Right atrium auricular region (tissue), 2 donors: ENCODE results near the gene ENGASE. TPM values are rescaled to one million over a fixed set of nuclear protein-coding genes. Genes with fewer than 3 reads are reported as not detected.
A peak's percentile ranks its signal among the peaks of the same experiment; 100 is the strongest.

Experiments used
- DNase-seq: peaks from one replicate; pipeline ENCODE4 v3.0.0-alpha.2; 2019; ENCODE audit warnings: low spot score
- H3K27ac ChIP-seq, 2 donors: fragments of 200-600 bp; sonication (generic); 1 replicate in 1 of 2; 2 replicates in 1 of 2; pipeline ENCODE4 v1.5.1; 2016 to 2019
- H3K27me3 ChIP-seq, 2 donors: fragments of 200-600 bp; sonication (generic); one replicate each; pipeline versions ENCODE4 v1.5.1 to v1.6.0; 2017 to 2019
- H3K36me3 ChIP-seq: fragments of 200-600 bp; sonication (generic); one replicate; pipeline ENCODE4 v1.5.1; 2016
- H3K4me1 ChIP-seq, 2 donors: fragments of 200-600 bp; sonication (generic); one replicate each; pipeline versions ENCODE4 v1.5.1 to v1.6.0; 2017 to 2019
- H3K4me3 ChIP-seq, 2 donors: fragments of 200-600 bp; sonication (generic); 1 replicate in 1 of 2; 2 replicates in 1 of 2; pipeline ENCODE4 v1.5.1; 2017 to 2019; ENCODE audit warnings: mild to moderate bottlenecking in 1 of 2, moderate library complexity in 1 of 2
- H3K9me3 ChIP-seq, 2 donors: fragments of 200-600 bp; sonication (generic); one replicate each; pipeline ENCODE4 v1.5.1; 2019
- total RNA-seq, 2 donors: library from RNA; depleted of rRNA; stranded (reverse); fragments of >200 nt; gene quantifications; one replicate each; pipeline ENCODE4 v1.1.0, GENCODE V29; 2016
- TF ChIP-seq, protein P1 (sequence below), 2 donors: fragments of 200-600 bp; sonication (generic); IDR thresholded peaks; one replicate each; pipeline ENCODE4 v1.5.1; 2019; ENCODE audit warnings: antibody characterized with exemption in 2 of 2

ENGASE gene
- total RNA-seq, 2 donors from 2014 or later, result 7.7 to 13.5 TPM

DNA sequence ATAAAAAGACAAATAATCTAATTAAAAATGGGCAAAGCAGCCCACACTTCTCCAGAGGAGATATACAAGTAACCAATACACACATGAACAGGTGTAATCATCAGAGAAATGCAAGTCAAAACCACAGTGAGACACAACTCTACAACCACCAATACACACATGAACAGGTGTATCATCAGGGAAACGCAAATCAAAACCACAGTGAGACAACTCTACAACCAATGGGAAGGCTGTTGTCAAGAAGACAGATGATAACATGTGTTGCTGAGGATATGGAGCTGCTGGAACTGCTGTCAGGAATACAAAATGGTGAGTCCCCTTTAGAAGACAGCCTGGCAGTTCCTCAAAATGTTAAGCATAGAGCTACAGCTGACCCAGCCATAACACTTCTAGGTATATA lies 22.5 kb upstream of the ENGASE start:
- TF ChIP-seq, protein P1, sequence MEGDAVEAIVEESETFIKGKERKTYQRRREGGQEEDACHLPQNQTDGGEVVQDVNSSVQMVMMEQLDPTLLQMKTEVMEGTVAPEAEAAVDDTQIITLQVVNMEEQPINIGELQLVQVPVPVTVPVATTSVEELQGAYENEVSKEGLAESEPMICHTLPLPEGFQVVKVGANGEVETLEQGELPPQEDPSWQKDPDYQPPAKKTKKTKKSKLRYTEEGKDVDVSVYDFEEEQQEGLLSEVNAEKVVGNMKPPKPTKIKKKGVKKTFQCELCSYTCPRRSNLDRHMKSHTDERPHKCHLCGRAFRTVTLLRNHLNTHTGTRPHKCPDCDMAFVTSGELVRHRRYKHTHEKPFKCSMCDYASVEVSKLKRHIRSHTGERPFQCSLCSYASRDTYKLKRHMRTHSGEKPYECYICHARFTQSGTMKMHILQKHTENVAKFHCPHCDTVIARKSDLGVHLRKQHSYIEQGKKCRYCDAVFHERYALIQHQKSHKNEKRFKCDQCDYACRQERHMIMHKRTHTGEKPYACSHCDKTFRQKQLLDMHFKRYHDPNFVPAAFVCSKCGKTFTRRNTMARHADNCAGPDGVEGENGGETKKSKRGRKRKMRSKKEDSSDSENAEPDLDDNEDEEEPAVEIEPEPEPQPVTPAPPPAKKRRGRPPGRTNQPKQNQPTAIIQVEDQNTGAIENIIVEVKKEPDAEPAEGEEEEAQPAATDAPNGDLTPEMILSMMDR (IDR thresholded peaks at IDR 0.05), result no peak

DNA sequence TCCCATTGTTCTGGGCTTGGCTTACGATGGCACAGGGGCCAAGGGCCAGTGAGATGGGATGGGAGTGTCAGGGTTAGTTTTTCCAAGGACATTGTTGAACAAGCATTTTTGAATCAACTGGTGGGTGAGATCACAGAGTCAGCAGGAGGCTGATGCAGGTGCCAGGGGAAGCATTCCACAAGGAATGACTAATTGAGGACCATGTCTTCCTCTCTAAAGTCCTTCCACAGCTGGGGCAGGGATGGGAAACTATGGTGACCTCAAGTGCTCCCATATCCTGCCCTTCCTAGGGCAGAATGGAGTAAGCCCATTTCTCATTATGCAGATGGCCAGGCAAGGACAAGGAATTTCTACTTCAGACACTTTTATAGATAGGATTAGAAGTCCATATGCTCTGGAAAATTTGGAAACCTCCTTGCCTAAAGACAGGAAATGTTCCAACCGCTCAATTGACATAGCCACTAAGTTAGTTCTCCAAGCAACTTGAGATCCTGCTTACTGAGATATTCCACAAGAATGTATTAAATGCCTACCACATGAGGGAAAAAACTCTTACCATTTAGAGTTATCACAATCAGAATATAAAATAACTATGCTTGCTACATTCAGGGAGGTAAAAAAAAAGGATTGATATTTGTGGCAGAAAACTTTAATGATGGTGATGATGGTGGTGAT lies 21.2 kb upstream of the ENGASE start:
- no peak for DNase-seq
- H3K4me1 ChIP-seq, result peaks cover 0 to 2% of the 10 kb centered on the region in 2 donors
- H3K4me3 ChIP-seq, result no peak overlapping the region
- no peaks in the 10 kb centered on the region for H3K27me3 ChIP-seq
- peaks cover 0 to 16% of the 10 kb centered on the region in 2 donors for H3K9me3 ChIP-seq
- peaks cover 21% of the 10 kb centered on the region for H3K36me3 ChIP-seq
- no peak overlapping the region for H3K27ac ChIP-seq
- TF ChIP-seq, protein P1 (IDR thresholded peaks at IDR 0.05), result no peak

More for the DNA sequence above, 22.5 kb upstream of the ENGASE start:
- H3K27me3 ChIP-seq, result no peaks in the 10 kb centered on the region
- peaks cover 0 to 16% of the 10 kb centered on the region in 2 donors for H3K9me3 ChIP-seq
- H3K36me3 ChIP-seq, result peaks cover 34% of the 10 kb centered on the region
- H3K4me1 ChIP-seq, result peaks cover 0 to 15% of the 10 kb centered on the region in 2 donors
- H3K4me3 ChIP-seq, result no peak overlapping the region
- no peak overlapping the region for H3K27ac ChIP-seq
- DNase-seq, result no peak

DNA sequence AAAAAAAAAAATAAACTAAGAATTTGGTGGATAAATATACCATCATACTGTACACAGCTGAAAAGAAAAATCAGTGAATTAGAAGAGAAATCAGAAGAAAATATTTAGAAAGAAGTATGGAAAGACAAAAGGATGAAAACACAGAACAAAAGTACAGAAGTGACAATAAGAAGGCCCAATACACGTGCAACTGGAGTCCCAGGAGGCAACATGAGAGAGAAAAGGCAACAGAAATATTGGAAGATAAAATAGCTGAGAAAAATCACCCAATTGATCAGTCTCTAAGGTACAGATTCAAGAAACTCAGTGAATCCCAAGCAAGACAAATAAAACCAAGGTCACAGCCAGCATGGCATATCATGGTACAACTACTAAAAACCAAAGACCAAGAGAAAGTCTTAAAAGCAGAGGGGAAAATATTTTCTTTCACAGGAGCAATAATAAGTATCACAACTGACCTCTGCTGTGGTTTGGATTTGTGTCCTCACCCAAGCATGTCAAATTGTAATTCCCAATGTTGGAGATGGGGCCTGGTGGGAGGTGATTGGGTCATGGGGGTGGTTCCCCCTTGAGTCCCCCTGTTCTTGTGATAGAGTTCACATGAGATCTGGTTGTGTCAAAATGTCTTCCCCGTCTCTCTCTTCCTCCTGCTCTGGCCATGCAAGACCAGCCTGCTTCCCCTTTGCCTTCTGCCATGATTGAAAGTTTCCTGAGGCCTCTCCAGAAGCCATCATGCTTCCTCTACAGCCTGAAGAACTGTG lies 20.2 kb upstream of the ENGASE start:
- DNase-seq, result no peak
- Histone ChIP-seq H3K4me1 (no peaks in the 10 kb centered on the region), H3K9me3 (peaks cover 0 to 16% of the 10 kb centered on the region in 2 donors), H3K27ac (peak overlapping the region; percentile 27 to 35), H3K36me3 (peaks cover 12% of the 10 kb centered on the region), H3K4me3 (no peak overlapping the region), H3K27me3 (no peaks in the 10 kb centered on the region)
- TF ChIP-seq, protein P1 (IDR thresholded peaks at IDR 0.05), result no peak

DNA sequence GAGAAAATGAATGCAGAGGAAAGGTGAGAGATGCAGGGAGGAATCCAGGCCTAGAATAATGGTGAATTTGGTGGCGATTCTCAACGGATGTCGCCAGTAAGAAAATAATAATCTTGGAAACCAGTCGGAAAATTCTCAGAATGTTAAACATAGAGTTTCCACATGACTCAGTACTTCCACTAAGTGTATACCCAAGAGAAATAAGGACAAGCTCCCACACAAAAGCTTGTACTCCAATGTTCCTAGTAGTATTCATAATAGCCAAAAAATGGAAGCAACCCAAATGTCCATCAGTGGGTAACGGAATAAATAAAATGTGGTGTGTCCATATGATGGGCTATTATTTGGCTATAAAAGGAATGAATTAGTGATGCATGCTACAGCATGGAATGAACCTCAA lies 19.4 kb upstream of the ENGASE start:
- Histone ChIP-seq H3K27ac (peak overlapping the region in 1 of 2 donors; percentile 35), H3K4me1 (no peaks in the 10 kb centered on the region), H3K9me3 (peaks cover 0 to 16% of the 10 kb centered on the region in 2 donors), H3K36me3 (peaks cover 3% of the 10 kb centered on the region), H3K4me3 (no peak overlapping the region), H3K27me3 (no peaks in the 10 kb centered on the region)
- DNase-seq, result no peak
- TF ChIP-seq, protein P1 (IDR thresholded peaks at IDR 0.05), result no peak

DNA sequence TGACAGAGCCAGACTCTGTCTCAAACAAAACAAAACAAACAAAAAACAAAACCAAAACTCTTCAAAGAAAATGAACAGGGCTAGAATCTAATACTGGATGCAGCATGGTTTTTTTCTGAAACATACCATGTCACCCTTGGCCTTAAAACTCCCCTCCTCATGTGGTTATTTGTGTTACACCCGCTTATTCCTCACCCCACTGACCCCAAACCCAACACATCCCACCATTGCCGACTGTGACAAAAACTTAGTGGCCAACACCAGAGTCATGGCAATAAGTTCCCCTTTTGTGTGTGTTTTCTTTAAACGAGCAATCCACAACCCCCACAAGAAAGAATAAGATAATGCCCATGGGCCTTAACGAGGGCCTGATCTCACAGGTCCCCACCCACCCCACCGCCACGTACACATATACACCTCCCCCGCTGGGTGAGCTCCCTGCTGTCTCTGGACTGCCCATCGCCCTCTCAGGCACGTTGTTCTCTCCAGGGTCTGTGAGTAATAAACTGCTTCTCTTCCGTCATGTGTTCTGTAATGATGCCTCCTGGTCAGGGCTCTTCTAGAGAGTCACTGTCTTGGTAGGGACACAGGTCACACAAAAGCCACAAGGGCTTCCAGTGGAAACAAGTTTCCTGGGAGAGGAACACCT lies 16.8 kb upstream of the ENGASE start:
- no peaks in the 10 kb centered on the region for H3K4me1 ChIP-seq
- H3K4me3 ChIP-seq, result no peak overlapping the region
- TF ChIP-seq, protein P1 (IDR thresholded peaks at IDR 0.05), result no peak
- H3K27me3 ChIP-seq, result no peaks in the 10 kb centered on the region
- peaks cover 0 to 16% of the 10 kb centered on the region in 2 donors for H3K9me3 ChIP-seq
- H3K36me3 ChIP-seq, result no peaks in the 10 kb centered on the region
- no peak overlapping the region for H3K27ac ChIP-seq
- DNase-seq, result no peak
